ENCODE results near the gene ACTRT2. TPM values are rescaled to one million over a fixed set of nuclear protein-coding genes. Genes with fewer than 3 reads are reported as not detected.

The ACTRT2 gene
- total and polyA plus RNA-seq, 9 donors: not detected

DNA sequence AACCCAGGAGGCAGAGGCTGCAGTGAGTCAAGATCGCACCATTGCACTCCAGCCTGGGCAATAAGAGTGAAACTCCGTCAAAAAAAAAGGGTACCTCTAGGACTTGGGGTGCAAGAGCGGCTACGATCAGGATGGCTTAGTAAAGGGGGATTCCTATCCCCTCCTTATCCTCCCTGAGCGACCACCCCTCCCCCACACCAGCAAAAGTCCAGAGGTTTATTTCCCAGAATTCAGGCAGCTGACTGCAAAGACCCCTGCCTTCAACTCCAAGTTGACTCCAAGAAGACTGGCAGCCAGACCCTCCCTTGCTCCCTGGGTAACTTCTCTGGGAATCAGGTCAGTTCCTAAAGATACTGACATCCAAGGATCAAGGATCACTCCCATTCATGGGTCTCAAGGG lies 35.4 kb downstream of the ACTRT2 start:
- no peaks in the 10 kb centered on the region for H3K4me1 ChIP-seq (ENCODE audit: insufficient read depth)
- H3K9me3 ChIP-seq: no peaks in the 10 kb centered on the region
- no peaks in the 10 kb centered on the region for H3K27me3 ChIP-seq
- TF ChIP-seq EP300 (IDR thresholded peaks at IDR 0.05) (no peak), POLR2A (IDR thresholded peaks at IDR 0.05) (no peak)
- TF ChIP-seq, protein P1, sequence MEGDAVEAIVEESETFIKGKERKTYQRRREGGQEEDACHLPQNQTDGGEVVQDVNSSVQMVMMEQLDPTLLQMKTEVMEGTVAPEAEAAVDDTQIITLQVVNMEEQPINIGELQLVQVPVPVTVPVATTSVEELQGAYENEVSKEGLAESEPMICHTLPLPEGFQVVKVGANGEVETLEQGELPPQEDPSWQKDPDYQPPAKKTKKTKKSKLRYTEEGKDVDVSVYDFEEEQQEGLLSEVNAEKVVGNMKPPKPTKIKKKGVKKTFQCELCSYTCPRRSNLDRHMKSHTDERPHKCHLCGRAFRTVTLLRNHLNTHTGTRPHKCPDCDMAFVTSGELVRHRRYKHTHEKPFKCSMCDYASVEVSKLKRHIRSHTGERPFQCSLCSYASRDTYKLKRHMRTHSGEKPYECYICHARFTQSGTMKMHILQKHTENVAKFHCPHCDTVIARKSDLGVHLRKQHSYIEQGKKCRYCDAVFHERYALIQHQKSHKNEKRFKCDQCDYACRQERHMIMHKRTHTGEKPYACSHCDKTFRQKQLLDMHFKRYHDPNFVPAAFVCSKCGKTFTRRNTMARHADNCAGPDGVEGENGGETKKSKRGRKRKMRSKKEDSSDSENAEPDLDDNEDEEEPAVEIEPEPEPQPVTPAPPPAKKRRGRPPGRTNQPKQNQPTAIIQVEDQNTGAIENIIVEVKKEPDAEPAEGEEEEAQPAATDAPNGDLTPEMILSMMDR (IDR thresholded peaks at IDR 0.05): no peak
- no peak for DNase-seq
- H3K27ac ChIP-seq: no peak overlapping the region
- no peaks in the 10 kb centered on the region for H3K36me3 ChIP-seq
- intact Hi-C loops (cut with DNase I): no loop called here
- 76 to 86% (median 85%) methylated on average over 5 of the region's 5 CpGs for WGBS, 3 donors
- H3K4me3 ChIP-seq: no peak overlapping the region

- no peak for DNase-seq
These were observed 37.2 kb downstream of the ACTRT2 start for GRCh38 chr1:3058263-3059030.

GRCh38 chr1:3060127-3060526 lies 38.9 kb downstream of the ACTRT2 start:
- no peak for DNase-seq
- H3K9me3 ChIP-seq: no peaks in the 10 kb centered on the region
- H3K4me1 ChIP-seq (ENCODE audit: insufficient read depth): peaks cover 3% of the 10 kb centered on the region
- no peak overlapping the region for H3K27ac ChIP-seq
- H3K4me3 ChIP-seq: no peak overlapping the region
- peaks cover 8% of the 10 kb centered on the region for H3K27me3 ChIP-seq
- H3K36me3 ChIP-seq: no peaks in the 10 kb centered on the region
- no peak for TF ChIP-seq POLR2A (IDR thresholded peaks at IDR 0.05)
- TF ChIP-seq, protein P1 (IDR thresholded peaks at IDR 0.05): no peak
- no peak for TF ChIP-seq EP300 (IDR thresholded peaks at IDR 0.05)
- intact Hi-C loops (cut with DNase I): loop anchor here in 1 of 4 donors (10.0 kb wide), 1 partner anchor 165 kb away; no protein-coding TSS in a partner anchor
- 63 to 67% (median 65%) methylated on average over 9 of the region's 9 CpGs for WGBS, 3 donors

More at GRCh38 chr1:3058263-3059030, 37.2 kb downstream of the ACTRT2 start:
- 78 to 84% (median 83%) methylated on average over 10 of the region's 10 CpGs for WGBS, 3 donors
- Histone ChIP-seq H3K27me3 (peaks cover 5% of the 10 kb centered on the region), H3K36me3 (no peaks in the 10 kb centered on the region), H3K27ac (no peak overlapping the region), H3K4me1 (ENCODE audit: insufficient read depth) (no peaks in the 10 kb centered on the region), H3K4me3 (no peak overlapping the region), H3K9me3 (no peaks in the 10 kb centered on the region)
- TF ChIP-seq POLR2A (IDR thresholded peaks at IDR 0.05): no peak
- intact Hi-C loops (cut with DNase I): no loop called here

DNA sequence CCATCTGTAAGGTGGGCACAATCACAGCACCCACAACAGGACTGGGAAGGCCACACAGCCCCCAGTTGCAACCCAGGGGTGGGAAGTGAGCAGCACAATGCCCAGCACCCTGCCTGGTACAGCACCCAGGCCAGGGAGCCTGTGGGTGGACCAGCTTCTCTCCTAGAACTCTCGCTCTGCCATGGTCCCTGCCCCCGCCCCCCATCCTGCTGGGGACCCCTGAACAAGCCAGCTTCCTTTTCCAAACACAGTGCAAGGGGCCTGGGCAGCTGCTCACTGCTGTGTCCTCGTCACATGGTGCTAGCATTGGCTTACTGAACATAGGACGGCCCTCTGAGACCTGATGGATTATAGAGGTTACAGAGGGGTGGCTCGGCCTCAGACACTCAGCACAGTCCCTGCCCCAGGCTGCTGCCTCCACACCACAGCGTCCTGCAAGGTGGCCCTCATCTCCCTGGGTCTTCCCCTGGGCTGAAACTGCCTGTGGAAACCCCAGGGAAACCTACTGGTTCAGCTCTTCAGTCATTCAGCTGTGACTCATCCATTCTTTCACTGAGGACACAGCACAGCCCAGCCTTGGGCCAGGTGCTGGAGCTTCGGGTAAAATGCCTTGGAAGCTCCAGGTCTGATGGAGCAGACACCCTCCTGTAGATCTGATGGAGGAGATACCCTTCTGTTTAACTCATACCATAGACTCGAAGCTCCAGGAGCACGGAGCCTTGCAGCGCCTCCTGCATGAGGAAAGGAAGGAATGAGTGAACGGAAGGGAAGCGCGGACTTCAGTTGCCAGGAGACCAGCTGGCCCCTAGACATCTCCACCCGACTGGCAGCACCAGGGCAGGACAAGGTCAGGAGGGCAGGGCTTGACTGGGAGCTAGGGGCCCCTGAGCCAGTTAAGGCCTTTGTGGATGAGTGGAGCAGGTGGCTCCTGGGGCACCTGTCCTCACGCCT lies 39.6 kb downstream of the ACTRT2 start:
- intact Hi-C loops (cut with DNase I): loop anchor here in 1 of 4 donors (10.0 kb wide), 1 partner anchor 164 kb away; no protein-coding TSS in a partner anchor
- H3K4me3 ChIP-seq: no peak overlapping the region
- no peak overlapping the region for H3K27ac ChIP-seq
- no peaks in the 10 kb centered on the region for H3K9me3 ChIP-seq
- H3K27me3 ChIP-seq: peaks cover 8% of the 10 kb centered on the region
- H3K36me3 ChIP-seq: no peaks in the 10 kb centered on the region
- no peak for TF ChIP-seq EP300 (IDR thresholded peaks at IDR 0.05)
- TF ChIP-seq POLR2A (IDR thresholded peaks at IDR 0.05): no peak
- TF ChIP-seq, protein P1 (IDR thresholded peaks at IDR 0.05): no peak
- peaks cover 3% of the 10 kb centered on the region for H3K4me1 ChIP-seq (ENCODE audit: insufficient read depth)
- 59 to 70% (median 68%) methylated on average over 13 to 15 of the region's 15 CpGs for WGBS, 3 donors
- no peak for DNase-seq
